Embryonic facial prominence (tissue), 1 donor: Measurements from ENCODE around the gene ACVR1.
"Not testable (repeated sequence)": the region's sequence is repeated elsewhere in the genome, so short reads cannot be mapped to it uniquely, and the experiment has no call there.

Experiments
- DNase-seq: peaks from one replicate; pipeline ENCODE4 v3.0.0-alpha.2; 2016; ENCODE audit errors: extremely low spot score

Gene ACVR1

GRCh38 chr2:157722580-157723234 is 153.4 kb downstream of the ACVR1 start:
- DNase-seq, result no peak

GRCh38 chr2:157720504-157720903 is 155.6 kb downstream of the ACVR1 start:
- no peak for DNase-seq

GRCh38 chr2:157704653-157705052 is 171.5 kb downstream of the ACVR1 start:
- DNase-seq, result not testable (repeated sequence)

GRCh38 chr2:157704148-157704547 is 172.0 kb downstream of the ACVR1 start:
- DNase-seq, result not testable (repeated sequence)

GRCh38 chr2:157699806-157700205 is 176.3 kb downstream of the ACVR1 start:
- no peak for DNase-seq

GRCh38 chr2:157699009-157699408 is 177.1 kb downstream of the ACVR1 start:
- DNase-seq, result no peak

- no peak for DNase-seq
These were observed 177.7 kb downstream of the ACVR1 start for GRCh38 chr2:157698430-157698829.

GRCh38 chr2:157696036-157696435 is 180.1 kb downstream of the ACVR1 start:
- no peak for DNase-seq

- DNase-seq, result no peak
These were observed 183.4 kb downstream of the ACVR1 start for GRCh38 chr2:157692768-157693167.

GRCh38 chr2:157691695-157692094 is 184.4 kb downstream of the ACVR1 start:
- DNase-seq, result no peak

- no peak for DNase-seq
These were observed 185.0 kb downstream of the ACVR1 start for GRCh38 chr2:157691131-157691530.
